Stromal cell of bone marrow (primary cell): ENCODE data around the gene TAF6L.
"Not testable (repeated sequence)": the region's sequence is repeated elsewhere in the genome, so short reads cannot be mapped to it uniquely, and the experiment has no call there.

Experiments
- DNase-seq: peaks from one replicate; pipeline ENCODE4 v3.0.0-alpha.2; 2012; ENCODE audit warnings: low read depth

The TAF6L gene

DNA sequence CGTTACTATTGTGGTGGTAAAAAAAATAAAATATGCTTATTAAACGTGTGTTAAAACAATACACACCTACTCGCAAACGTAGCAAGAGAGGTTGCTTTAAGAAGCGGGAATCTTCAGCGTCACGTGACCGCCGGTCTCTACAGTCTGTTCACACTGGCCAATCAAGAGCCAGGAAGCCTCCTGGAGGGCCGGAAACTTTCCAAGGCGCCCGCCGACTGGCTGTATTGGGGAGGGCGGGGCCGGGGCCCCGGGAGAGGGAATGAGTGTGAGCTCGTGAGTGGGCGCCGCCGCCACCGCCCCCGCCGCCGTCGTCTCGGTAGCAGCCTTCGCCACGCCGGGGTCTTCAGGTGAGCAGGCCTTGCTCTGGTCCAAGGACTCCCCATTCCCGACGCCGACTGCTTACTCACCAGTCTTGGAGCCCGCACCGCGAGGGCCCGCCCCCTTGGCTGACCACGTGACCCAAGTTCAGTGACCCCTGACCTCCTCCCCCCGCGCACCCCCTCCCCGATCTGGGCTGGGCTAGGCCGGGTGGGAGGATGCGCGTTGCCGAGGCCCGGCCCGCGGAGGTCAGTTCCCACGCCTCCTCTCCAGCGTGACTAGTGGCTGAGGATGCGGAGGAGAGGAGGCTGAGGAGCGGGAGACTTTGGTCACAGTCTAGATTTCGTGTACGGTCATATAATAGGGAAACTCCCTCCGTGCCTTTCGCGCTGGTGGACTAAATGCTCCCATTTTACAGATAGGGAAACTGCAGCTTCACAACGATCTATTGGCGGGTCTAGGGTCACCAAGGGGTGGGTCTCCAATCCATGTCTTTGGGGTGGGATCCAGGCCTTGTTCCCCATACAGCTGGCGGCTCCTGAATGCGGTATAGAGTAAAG is at the start of gene TAF6L:
Gene TAF6L (plus strand): TSS at position 253 of the 878 bp plus-strand sequence. CDS start 4,388 bp downstream, outside the sequence.
- DNase-seq: peak; percentile 96

DNA sequence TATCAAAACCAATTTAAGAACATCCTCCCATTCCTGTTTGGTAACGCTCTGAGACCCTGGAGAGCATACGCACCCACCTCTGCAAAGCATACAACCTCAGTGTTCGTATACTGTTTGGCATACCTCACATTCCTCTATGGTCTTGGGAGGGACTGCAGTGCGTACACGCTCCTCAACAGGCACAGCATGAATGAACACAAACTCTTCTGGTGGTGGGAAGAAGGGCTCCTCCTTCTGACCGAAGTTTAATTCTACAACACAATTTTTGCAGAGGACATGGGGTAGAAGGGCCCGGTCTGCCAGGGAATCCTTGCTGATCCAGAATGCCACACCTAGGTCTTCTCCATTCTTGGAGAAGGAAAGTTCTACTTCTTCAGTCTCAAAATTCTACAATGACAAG is 49.2 kb upstream of the TAF6L start:
- no peak for DNase-seq

GRCh38 chr11:62724171-62724570 is 47.0 kb upstream of the TAF6L start:
- no peak for DNase-seq

GRCh38 chr11:62725646-62726045 is 45.5 kb upstream of the TAF6L start:
- no peak for DNase-seq

DNA sequence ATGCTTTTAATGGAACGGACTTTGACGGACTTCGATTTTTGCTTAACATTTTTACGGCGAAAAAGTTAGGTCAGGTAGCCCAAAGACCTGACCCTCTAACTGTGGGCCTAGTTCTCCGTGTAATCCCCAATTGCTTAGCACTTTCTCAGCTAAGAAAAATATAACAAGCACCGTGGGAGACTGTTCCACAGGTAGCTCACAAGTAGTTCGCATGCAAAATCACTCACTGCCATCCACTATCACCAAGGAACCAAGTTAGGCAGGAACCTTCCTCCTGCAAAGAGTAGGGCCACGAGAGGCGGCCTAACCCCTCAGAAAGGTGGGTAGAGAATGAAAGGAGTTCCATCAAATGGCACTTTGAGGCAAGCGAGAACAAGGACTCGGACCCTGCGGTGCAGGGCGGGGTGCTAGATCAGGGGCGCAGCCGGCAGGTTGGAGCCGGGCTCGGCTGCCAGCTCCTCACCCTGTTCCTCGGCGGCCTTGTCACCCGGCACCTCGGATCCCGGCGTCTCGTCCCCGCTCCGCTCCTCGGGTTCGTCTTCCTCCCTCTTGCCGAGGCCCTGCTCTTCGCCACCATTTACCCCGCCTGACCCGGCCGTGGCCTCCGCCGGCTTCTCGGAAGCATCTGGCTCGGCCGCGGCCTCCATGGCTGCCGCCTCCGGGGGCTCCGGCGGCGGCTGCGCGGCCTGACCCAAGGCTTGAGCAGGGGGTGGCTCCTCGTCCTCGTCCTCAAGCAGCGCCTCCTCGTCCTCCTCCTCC is 44.9 kb upstream of the TAF6L start:
- no peak for DNase-seq

- no peak for DNase-seq
These were observed 44.4 kb upstream of the TAF6L start for GRCh38 chr11:62726915-62727164.

DNA sequence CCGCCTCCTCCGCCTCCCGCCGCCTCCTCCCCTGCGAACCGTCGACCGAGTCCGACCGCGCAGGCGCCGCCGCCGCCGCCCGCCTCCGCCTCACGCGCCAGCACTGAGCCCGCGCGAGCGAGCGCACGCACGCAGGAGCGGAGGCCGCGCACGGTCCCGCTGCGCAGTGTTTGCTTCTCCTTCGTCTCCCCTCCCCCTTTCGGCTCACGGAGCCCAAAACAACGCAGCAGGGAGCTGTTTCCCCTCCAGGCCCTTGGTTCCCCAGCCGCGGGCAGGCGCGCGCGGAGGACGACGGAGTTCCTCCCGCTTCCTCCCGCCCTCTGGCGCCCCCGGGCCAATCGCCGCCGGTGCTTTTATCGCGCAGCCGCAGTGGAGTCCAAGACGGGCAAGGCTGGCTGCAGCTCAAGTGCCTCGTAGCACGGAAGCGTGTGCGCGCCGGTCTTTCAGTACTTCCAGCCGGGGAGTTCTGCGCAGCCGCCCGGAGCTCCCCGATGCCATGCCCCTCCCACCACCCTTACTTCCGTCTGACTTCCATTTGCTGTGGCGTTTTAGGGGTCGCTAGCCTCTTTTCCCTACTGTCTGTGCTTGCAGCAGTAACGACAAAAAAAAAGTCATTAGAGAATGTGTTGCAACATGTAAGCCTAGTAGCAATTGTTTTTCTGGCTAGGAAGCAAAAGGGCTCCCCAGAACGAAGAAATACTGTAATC is 43.9 kb upstream of the TAF6L start, which contains the start of gene HNRNPUL2:
Gene HNRNPUL2 (minus strand): TSS at position 293 of the 707 bp plus-strand sequence. CDS start 301 bp downstream, outside the sequence.
- peak; percentile 97 for DNase-seq

- DNase-seq: peak; percentile 97
These were observed 43.4 kb upstream of the TAF6L start for GRCh38 chr11:62727872-62728170.

GRCh38 chr11:62728171-62728988 is 42.8 kb upstream of the TAF6L start, which contains the start of gene TTC9C:
TTC9C (plus strand) TSS chr11:62728486; CDS start chr11:62728849, 363 bp downstream.
- DNase-seq: peak; percentile 85

- DNase-seq: not testable (repeated sequence)
These were observed 41.1 kb upstream of the TAF6L start for GRCh38 chr11:62730076-62730475.

- DNase-seq: no peak
These were observed 38.4 kb upstream of the TAF6L start for GRCh38 chr11:62732830-62733229.

DNA sequence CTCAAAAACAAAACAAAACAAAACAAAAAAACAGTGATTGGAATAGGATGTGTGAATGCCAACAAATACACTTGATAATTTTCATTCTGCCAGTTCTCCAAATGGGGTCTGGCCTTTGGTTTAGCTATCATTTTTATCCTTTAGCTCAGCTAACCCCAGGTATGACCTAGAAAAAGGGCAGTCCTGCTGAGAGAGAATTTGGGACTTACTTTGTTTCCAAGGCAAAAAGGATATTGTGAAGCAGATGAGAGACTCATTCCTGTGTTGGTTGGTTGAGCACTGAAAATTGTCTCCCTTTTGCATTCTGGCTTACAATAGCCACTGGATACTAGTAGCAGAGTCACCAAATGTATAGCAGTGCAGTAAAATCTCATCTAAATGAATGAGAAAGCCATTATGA is 34.0 kb upstream of the TAF6L start:
- DNase-seq: no peak

DNA sequence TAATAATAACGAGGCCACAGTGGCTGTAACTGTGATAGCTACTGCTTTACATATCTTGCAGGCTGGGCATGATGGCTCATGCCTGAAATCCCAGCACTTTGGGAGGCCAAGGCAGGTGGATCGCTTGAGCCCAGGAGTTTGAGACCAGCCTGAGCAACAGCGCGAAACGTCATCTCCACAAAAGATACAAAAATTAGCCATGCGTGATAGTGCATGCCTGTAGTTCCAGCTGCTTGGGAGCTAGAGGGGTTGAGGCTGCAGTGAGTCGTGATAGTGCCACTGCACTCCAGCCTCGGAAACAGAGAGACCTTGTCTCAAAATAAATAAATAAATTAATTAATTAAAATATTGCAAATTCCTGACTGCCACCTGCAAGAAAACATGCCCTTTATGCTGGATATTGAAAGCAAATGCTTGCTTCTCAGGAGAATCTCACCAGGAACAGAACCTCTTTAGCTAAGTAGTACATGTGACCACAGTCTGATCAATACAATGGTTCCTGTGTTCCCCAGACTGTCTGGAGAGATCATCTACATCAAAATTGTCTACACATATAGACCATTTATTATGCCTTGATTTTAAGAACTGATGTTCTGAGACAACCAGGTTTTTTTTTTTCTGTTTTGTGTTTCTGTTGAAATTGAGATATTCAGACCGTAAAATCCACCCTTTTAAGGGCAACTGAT is 23.6 kb upstream of the TAF6L start:
- DNase-seq: no peak

- not testable (repeated sequence) for DNase-seq
These were observed 21.3 kb upstream of the TAF6L start for GRCh38 chr11:62749931-62750330.

- DNase-seq: no peak
These were observed 18.9 kb upstream of the TAF6L start for GRCh38 chr11:62752177-62752785.

GRCh38 chr11:62752994-62753735 is 18.0 kb upstream of the TAF6L start:
- DNase-seq: no peak

- DNase-seq: peak; percentile 99
These were observed 17.2 kb upstream of the TAF6L start, which contains the start of gene ZBTB3 for GRCh38 chr11:62753736-62754603. ZBTB3 (minus strand) TSS chr11:62754160; CDS start chr11:62753664, 496 bp downstream.

DNA sequence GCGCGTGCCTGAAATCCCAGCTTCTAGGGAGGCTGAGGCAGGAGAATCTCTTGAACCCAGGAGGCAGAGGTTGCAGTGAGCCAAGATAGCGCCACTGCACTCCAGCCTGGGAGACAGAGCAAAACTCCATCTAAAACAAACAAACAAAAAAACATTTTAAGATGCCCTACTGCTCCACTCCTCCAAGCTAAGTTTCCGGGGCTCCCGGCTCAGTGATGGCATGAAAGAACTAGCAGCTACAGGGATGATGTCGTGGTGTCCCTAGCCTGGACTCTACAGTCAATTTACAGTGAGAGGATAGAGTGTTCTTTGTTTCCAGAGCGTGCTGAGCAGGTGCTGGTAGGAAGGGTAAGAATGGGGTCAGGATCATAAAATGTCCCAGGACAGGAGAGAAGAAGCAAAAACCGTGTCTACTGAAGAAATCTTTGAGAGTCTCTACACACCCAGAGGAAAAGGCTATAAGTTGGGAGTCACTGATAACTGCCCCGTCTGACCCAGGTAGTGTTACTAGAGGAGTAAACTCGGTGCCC is 16.0 kb upstream of the TAF6L start:
- no peak for DNase-seq
